Left forelimb (tissue), 1 donor: ENCODE data around the gene FBN1.

ENCODE experiments used
- DNase-seq: peaks from one replicate; pipeline ENCODE4 v3.0.0-alpha.2; 2018; ENCODE audit warnings: low spot score

The FBN1 gene

DNA sequence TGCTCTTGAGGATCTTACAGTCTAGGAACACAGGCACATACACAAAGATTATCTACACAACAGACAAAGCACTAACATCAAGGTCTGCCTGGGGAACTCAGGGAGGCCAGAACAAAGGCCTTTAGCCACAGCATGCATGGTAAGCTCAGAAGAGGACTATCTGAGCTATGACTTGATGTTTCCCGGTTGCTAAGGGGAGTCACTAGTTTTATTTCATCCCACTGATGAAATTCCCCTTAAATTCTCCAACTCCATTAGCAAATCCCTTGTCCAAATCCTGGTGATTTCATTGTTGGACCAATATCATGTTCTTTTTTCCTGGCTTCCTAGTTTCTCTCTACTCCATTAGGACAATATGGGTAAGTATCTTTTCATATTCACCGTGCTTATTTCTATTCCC is 23.3 kb downstream of the FBN1 start:
- no peak for DNase-seq

DNA sequence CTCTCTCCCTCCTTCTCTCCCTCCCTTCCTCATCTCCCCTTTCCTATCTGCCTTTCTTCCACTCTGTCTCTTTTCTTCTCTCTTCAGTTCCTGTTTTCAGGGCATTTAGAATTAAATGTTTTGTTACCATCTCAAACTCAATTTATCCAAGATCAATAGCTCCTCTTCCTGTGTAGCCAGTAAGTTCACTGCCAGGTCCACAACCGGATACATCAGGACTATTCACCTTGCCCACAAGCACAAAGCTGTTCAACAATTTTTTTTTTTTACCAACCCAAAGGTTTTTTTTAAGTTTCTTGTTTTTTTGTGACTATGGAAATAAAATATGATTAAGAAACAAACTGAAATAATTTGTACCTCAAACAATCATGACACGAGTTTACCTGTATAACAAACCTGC is 26.1 kb downstream of the FBN1 start:
- DNase-seq, result no peak

DNA sequence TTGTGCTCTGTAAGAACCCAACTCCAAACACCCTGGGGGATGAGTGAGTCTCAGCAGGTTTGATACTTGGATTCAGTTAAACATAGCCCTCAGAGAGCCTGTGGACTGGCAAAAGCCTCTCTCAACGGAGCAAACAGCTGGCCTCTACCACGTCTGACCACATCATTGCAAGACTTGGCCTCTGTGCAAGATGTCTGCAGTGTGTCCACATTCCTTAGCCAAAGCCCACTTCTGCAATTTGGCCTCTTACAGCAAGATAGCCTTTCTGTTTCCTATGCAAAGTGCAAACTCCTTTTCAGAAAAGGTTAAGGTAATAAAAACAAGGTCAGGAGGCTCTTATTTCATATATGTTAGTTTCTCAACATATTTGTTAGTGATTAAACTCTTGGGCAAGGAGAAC is 27.9 kb downstream of the FBN1 start:
- no peak for DNase-seq

DNA sequence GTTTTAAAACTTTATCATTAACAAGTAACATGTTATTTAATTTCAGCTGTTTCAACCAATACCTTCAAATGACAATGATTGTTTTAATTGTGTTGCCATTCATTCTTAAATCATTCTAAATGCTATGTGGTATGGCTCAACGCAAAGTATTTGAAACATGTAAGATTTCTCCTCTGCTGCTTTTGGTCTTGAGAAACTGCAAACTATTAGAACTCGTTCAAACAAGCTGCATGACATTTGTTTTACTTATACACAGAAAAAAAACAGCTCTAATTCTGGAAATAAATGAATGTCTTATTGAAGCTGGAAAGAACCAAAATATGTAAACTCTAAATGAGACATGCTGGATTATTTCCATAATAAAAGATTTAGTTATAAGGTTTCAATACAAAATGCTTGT is 29.3 kb downstream of the FBN1 start:
- DNase-seq, result no peak

DNA sequence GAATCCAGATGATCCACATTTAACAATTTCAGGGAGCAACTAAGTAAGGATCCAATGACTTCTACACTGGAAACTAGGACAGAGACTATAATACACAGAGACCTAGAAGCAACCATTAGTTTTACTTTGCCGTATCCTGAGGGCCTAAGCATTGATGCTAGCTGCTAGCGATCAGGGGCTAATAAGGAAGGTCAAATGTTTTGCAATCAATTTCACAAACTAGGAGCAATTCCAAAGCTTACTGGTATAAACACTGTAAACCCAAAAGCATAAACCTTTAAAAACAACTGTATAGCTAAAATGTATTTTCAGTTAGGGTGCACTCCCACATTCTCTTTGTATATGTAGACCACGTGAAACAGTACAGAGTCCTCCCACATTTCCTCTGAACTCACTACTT is 31.5 kb downstream of the FBN1 start:
- no peak for DNase-seq

DNA sequence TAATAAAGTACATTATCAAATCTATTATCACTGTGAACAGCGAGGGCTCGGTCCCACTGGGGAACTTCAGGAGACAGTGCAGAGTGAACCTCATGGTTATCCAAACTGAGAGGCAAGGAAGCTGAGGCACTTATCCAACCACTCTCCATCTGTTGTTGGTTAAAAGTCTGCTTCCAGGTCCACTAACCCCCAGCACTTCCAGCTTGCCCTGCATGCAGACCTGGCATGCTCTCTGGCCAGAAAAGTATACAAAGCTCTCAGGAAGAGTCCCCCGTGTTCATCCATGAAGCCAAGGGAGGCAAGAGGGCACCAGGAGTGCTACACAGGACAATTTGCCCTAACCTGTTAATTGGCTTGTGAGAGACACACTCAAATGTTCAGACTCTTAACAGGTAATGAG is 36.0 kb downstream of the FBN1 start:
- no peak for DNase-seq

DNA sequence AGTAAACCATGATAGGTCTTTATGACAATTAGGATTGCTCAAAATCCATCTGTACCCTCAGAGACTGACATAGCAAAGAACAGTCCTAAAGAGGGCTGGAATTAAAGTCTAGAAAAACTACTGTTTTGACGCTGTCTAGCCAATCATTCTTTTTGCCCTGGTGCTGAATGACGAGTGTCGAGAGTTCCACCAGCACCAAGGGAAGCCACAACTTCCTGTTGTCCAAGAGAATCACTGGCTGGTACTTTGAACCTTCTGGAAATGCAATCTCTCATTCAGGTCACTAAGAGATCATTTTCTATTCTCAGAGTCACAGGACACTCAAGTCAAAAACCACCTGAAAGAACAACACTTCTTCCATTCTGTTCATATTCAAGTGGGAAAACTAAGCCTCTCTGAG is 37.7 kb downstream of the FBN1 start:
- no peak for DNase-seq

DNA sequence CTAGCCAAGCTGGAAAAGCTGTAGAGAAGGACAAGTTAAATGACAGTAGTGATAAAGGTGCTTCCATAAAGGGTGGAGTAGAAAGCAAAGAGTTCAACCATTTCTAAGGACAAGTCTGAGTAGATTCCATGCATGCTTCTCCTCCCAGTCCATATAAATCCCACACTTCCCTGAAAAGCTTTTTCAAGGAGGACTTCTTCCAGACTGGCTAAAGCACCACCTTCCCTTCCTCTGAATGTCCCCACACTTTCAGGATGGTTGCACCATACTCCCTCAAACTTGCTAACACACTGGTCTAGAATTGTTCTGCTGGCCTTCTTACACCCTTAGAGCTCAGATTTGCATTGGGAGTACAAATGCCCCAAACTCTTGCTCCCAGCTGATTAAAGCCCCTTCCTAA is 40.9 kb downstream of the FBN1 start:
- DNase-seq, result no peak

DNA sequence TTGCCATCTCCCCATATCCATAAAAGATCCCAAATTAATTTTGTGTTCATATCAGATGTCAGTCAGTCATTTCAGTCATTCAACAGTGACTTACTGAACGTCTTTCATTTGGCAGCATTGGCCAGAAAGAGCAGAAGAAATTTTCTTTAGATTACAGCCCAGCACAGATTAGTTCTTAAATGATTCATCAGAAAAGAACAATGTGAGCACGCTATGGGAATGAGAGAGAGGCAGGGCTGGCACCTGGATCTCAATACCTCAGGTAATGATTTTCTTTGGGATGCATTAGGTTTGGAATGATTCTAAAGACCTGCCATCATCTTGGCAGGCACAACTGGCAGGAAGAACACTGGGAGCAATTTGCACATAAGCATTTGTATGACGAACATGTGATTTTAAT is 41.6 kb downstream of the FBN1 start:
- no peak for DNase-seq

DNA sequence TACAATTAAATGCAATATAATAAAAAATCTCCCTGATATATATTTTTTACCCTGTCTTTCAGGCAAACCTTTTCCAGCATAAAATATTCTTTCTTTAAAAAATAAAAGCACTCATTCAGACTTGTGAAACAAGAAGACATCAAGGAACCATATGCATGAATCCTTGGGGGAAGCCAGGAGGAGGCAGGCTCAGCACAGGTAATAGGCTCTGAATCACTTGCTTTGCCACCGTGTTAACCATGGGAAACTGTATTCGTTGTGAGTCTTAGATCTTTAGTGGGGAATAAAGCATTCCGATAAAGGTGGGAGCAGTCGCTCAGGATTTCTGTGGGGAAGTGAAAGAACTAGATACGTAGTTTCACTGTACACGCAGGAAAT is 42.4 kb downstream of the FBN1 start:
- DNase-seq, result no peak

DNA sequence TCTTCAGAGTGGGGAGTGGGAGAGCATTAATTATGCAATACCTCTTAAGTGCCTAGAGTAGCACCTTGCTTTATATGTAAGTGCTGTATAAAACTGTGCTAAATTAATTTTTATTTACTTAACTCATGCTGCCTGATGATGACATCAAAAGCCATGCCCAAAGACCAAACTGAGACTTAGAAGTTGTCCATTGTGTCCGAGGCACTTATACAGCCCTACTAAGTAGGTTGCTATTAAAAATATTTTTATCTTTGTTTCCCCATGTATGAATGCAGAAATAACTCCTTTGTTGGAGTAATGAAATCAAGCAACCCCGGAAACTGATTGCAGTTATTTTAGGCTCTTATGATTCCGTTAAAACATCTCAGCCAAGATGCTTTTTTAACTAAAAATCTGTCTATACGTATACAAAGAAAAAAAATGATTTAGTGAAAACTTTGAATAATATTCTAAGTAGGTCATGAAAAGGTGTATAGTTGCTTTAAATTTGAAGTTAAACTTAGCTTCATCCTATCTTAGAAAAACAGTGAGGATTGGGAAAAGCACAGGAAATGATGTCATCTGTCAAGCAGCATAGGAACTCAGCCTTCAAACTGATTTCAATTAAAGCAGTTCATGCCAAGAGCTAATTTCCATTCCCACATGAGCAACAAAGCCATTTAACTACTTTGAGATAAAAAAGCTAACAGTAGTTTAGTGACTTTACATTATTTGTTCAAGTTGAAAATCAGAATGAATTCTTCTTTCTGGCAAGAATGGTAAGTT is 43.0 kb downstream of the FBN1 start:
- no peak for DNase-seq

DNA sequence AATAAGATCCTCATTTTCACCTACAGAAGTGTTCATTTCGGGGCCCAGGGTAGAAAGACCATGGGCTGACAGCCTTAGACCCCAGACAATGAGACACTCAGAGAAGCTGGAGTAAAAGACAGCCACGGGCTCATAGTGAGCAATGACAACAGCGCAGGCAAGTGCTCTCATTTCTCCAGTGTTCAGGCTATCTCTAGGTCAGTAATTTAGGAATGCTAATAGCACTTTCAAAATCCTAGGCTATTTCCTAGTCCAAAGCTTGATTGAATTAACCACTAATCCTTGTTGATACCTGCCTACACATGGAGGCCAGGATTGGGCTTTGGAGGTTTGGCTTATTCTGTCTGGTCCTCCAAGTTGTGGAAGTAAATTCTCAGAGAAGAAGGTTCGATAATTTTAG is 44.4 kb downstream of the FBN1 start:
- DNase-seq, result no peak

DNA sequence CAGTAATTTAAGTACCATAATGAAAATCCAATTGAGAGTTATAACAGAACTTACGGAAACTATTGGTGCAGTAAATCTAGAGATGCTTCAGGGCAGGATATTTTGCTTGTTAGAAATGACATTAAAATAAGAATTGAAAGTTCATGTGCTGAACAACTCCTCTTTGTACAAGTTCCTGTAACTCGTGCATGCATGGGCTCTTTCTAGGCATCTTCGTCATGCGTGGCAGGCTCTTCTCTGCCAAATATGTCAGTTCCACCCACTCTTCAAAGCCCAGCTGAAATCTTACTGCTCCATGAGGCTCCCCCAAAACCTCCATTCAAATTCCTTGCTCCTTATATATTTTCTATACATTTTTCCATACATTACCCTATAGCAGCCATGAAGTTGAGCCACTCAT is 48.7 kb downstream of the FBN1 start:
- no peak for DNase-seq

DNA sequence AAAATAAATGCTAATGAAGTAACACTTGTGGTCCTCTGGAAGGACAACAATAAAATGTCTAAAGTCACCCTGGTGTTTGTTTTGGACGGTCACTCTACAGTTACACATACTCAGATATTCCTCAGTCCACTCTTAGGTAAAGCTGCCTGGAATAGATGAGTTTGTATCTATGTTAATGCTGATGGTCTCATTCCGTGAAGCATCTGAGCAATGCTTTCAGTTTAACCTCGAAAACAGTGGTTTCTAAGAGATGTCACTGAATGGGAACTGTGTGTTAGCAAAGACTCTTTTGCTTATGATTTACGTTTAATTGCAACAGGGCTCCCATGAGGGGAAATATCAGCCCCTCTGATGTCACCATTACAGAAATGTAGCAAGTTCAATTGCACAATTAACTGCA is 49.1 kb downstream of the FBN1 start:
- DNase-seq, result no peak

DNA sequence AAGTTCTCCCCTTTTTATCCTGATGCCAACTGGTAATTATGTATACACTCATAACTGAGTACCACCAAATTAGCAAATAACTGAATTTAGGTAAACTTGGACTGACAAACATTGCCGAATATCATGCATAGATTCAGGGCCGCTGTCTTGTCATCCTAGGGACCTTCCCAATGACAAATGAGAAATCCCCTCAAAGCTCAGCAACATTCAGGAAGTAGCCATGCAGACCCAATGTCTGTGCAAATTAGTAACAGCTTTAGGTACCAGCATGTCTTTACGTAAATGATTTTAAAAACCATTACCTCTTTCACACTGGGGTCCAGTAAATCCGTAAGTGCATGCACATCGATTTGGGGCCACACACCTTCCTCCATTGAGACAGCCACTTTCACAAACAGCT is 49.5 kb downstream of the FBN1 start:
- DNase-seq, result no peak

DNA sequence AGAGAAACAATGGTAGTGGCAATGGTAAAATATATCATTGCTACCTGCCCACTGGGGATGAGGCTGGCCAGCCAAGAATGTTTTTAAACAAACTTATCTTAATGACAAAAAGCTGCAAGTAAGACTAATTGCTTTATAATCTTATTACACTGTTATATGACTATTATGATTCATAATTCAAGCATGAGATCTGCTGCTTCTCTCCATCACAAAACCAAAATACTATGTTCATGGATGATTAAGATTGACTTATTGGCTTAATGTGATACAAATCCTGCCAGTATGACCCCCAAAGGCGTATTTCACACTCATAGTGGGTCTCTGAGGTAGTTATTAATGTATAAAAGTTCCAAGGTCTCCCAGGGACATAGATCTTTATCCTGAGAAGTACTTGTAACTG is 52.6 kb downstream of the FBN1 start:
- DNase-seq, result no peak

DNA sequence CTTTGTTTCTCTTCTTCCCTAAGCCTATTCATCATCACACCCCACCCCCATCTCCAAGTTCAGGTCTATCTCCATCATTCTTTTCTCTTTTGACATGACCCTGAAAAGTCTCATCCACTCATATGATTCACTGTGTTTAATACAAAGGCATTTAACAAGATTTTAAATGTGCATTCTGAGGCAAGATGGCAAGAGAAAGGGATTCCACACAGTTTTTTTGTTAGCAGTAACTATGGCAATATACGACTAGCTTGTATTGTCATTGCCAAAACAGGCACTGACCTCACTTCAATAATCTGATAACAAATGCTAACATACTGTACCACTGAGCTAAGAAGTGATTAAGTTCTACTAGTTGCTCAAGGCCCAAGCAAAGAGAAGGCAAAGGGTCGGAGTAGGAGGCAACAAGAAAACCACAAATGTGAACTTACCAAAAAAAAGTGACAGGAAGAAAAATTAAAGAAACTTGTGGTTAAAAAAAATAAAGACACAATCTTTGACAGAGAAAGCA is 53.2 kb downstream of the FBN1 start:
- no peak for DNase-seq

DNA sequence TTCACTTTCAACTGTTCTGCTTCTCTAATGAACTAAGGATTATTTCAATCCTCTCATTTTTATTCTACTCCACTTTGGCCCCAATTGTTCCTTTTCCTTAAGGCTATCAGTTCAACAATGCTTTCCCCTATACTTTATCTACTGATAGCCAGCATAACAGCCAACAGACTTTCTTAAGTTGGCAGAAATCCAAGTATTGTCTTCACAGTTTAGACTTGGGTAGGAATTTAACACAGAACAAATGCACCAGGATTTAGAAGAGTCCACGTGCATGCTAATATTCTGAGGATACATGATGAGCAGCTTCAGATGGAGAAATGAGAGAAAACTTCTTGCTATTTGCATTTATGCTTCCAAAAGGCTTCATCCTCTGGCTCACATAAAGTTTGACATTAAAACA is 54.8 kb downstream of the FBN1 start:
- no peak for DNase-seq

DNA sequence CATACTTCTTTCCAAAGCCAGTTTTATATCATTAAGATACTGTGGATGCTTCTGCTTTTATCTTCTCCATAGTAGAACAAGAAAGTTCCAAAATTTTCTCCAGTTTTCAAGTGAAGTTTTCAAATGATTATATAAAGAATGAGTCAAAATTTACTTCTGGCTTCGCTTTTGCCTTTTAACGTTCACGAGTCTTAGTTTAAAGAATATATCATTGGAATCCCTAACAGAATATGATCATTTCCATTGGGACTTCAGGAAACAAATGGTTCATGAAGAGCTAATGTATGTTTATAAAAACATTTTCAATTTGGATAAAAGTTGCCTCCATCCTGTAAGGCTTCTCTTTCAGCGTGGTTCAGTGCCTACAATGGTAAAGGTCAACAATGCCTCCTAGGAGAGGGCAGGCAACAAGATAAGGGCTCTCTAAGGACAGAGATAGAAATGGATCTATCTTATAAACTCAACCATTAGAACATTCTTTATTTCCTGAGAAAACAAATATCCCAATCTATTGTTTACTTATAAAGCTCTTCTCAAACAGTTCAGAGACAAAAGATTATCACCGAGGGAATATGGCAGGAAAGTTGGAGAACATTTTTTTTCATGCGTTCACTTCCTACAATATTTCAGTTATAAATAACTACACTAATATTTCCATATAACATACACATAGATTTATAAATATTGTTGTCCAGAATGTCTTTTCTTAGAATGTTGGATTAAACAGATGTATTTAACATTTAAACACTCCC is 60.5 kb downstream of the FBN1 start:
- no peak for DNase-seq

DNA sequence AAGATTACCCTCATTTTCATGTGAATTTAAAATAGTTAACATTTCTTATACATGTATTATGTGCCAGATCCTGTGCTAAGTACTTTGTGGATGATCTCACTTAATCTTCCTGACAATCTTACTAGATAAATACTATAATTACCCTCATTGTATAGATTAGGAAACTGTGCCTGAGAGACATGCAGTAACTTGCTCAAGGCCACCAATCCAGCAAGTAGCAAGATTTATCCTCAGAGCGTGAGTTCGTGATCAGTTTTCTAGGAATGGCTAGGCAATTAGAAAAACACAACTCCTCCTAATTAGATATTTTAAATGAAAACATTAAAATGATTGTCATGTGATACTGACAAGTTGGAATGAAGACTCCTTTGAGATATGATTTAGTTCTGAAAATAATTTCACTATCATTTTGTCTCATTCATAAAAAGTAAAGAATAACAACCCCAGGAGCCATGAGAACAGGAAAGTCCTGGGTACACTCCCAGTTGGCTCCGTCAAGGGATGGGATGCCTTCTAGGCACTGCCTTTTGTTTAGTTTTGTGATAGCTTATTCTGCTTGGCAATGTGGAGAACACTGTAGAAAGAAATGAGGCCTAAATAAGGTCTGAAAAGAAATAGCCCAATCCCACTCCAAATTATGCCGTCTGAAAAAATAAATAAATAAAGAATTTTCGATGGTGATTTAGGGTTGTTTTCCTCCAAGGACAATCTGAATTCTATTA is 61.3 kb downstream of the FBN1 start:
- DNase-seq, result no peak

DNA sequence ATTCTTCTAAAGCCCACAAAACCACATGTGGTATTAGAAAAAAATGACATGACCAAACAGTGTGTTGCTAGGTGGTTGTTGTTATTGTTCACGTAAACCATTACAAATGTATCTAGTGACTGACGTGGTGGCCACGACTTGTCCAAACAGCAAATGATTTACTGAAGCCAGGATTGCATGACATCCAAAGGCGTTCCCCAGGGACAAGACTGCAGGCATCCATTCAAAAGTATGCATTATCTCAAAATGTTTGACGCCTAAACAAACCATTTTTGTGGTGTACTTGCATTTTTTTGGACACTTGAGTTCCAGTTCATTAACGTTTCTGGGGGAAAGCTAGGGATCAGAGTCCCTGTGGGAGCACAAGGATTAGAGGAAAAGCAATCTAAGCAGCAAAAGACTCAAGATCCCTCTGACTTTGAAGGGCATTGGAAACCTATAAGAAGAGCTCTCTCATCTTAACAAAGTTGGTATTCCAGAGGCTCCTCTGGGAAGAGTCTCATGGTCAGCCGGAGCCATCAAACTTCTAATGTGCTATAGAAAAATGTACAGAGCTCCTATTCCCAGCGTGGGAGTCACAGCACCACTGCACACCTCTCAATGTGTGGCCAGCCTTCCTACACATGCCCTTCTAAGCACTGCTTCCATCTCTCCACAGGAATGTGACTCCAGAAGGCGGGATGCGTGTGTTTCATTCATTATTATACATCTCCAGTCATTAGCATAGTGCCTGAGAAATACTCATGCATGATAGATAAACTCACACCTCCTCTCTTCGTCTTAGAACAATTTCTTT is 62.9 kb downstream of the FBN1 start:
- DNase-seq, result no peak

DNA sequence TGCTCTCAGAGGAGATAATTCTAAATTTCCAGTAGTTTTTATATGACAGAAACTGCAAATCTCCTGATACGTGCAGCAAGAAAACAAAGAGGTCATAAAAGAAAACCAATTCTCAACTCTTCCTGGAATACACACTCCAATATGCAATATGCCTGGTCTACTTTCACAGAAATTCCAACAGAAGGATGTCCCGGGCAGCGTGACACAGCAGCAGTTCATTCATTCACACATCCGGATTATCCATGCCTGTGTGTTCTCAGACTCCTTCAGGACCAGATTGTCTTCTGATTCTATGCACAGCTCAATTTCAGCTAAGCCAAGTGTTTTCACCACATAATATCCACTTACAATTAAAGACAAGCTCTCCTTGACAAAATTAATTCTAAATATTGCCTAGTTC is 64.3 kb downstream of the FBN1 start:
- no peak for DNase-seq
